Activated naive CD4-positive, alpha-beta T cell treated with anti-CD3 and anti-CD28 coated beads, Interleukin-2, amount 50 U/mL, for 24 hours (primary cell): ENCODE measurements around the gene ADNP2.

Experiments
- H3K27ac Mint-ChIP-seq: one replicate; pipeline ENCODE4 v1.8.0; 2021; ENCODE audit warnings: mild to moderate bottlenecking, mixed read lengths
- H3K27me3 Mint-ChIP-seq: one replicate; pipeline ENCODE4 v1.8.0; 2021; ENCODE audit warnings: mixed read lengths
- H3K36me3 Mint-ChIP-seq: one replicate; pipeline ENCODE4 v1.8.0; 2021; ENCODE audit warnings: mixed read lengths
- H3K4me1 Mint-ChIP-seq: one replicate; pipeline ENCODE4 v1.8.0; 2021; ENCODE audit warnings: mixed read lengths
- H3K4me3 Mint-ChIP-seq: one replicate; pipeline ENCODE4 v1.8.0; 2021; ENCODE audit warnings: mild to moderate bottlenecking, mixed read lengths
- H3K9me3 Mint-ChIP-seq: one replicate; pipeline ENCODE4 v1.8.0; 2021; ENCODE audit warnings: mixed read lengths

Gene ADNP2

DNA sequence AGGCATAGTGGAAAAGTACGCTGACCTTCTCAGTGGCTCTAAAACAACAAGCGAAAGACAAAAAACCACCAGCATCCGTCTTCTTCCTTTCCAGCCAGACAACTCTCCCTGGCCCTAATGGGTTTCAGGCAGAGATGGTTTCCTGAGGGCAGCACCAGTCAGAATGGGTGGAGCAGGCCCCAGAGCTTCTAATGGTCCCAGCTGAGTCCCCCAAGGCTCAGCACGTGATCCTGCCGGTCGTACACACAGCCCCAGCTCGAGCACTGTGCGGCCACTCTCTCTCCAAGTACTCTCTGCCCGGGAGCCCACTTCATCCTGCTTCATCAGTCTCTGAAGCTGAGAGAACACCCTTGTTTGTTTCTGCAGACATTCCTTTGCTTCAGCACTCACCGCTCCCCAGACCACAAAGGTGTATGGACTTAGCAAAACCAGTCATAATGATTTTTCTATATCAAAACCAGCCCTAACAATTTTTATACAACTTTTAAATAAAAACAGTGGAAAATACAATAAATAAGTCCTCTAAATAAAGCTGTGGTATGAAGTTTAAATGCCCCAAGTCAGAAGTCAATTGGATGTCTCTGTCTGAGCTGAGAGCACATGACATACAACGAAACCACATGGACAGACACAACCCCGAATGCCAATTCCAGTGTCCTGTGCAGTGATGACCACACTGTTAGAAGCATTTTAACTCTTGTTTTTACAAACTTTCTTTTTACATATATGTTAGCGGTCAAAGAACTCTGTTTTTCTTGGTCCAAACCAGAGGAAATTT is 74.4 kb downstream of the ADNP2 start:
- H3K4me3 Mint-ChIP-seq = no peak overlapping the region
- no peaks in the 10 kb centered on the region for H3K4me1 Mint-ChIP-seq
- peaks cover 4% of the 10 kb centered on the region for H3K27me3 Mint-ChIP-seq
- H3K9me3 Mint-ChIP-seq = no peaks in the 10 kb centered on the region
- no peak overlapping the region for H3K27ac Mint-ChIP-seq
- no peaks in the 10 kb centered on the region for H3K36me3 Mint-ChIP-seq

DNA sequence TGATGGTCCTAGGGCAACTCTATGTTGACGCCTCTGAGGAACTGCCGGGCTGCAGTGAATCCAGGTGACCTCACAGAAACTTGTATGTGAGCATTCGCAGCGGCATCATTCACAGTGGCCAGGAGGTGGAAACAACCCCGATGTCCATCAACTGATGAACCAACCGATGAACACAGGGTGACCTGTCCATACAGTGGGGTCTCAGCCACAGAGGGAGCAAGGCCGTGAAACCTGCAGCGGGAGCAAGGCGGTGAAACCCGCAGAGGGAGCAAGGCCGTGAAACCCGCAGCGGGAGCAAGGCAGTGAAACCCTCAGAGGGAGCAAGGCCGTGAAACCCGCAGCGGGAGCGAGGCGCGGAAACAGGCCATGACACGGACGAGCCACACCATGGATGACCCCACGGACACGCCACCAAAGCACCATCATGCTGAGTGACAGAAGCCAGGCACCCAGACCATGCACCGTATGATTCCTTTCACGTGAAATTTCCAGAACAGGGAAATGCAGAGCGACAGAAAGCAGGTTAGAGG is 75.2 kb downstream of the ADNP2 start:
- Mint-ChIP-seq H3K36me3 (no peaks in the 10 kb centered on the region), H3K27me3 (peaks cover 1% of the 10 kb centered on the region), H3K4me3 (no peak overlapping the region), H3K9me3 (no peaks in the 10 kb centered on the region), H3K4me1 (no peaks in the 10 kb centered on the region), H3K27ac (no peak overlapping the region)

GRCh38 chr18:80185545-80185944 is 76.5 kb downstream of the ADNP2 start:
- H3K4me1 Mint-ChIP-seq = no peaks in the 10 kb centered on the region
- no peak overlapping the region for H3K27ac Mint-ChIP-seq
- H3K4me3 Mint-ChIP-seq = no peak overlapping the region
- no peaks in the 10 kb centered on the region for H3K9me3 Mint-ChIP-seq
- H3K36me3 Mint-ChIP-seq = no peaks in the 10 kb centered on the region
- H3K27me3 Mint-ChIP-seq = peaks cover 2% of the 10 kb centered on the region

DNA sequence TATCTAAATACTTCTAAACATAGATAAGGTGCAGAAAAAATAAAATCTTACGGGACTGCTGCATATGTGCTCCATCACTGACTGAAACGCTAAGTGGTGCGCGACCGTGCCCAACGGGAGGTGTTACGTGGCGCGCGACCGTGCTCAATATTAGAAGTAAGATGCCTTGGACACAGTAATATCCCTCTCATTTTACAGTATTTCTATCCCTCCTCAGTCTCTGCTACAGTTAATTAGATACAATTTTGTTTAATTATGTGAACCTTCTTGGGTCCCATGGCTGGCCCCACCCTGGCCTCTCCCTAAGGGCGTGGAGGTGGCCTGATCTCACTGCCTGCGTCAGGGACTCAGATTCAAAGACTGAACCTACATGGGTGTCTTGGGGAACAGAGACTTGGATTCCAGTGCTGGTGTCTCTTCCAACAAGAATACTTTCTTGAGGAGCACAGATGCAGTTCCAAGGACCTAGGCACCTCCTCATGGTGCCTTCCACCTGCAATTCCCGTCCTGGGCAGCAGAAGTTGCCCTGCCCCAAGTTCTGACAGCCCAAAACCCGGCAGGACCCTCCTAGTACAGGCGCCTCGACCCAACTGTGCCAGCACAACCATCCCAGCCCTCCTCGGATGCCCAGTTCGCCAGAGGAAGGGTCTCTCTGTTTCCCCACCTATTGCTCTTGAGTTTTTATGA is 79.0 kb downstream of the ADNP2 start:
- Mint-ChIP-seq H3K27me3 (peaks cover 4% of the 10 kb centered on the region), H3K4me1 (no peaks in the 10 kb centered on the region), H3K27ac (no peak overlapping the region), H3K36me3 (no peaks in the 10 kb centered on the region), H3K4me3 (no peak overlapping the region), H3K9me3 (no peaks in the 10 kb centered on the region)

DNA sequence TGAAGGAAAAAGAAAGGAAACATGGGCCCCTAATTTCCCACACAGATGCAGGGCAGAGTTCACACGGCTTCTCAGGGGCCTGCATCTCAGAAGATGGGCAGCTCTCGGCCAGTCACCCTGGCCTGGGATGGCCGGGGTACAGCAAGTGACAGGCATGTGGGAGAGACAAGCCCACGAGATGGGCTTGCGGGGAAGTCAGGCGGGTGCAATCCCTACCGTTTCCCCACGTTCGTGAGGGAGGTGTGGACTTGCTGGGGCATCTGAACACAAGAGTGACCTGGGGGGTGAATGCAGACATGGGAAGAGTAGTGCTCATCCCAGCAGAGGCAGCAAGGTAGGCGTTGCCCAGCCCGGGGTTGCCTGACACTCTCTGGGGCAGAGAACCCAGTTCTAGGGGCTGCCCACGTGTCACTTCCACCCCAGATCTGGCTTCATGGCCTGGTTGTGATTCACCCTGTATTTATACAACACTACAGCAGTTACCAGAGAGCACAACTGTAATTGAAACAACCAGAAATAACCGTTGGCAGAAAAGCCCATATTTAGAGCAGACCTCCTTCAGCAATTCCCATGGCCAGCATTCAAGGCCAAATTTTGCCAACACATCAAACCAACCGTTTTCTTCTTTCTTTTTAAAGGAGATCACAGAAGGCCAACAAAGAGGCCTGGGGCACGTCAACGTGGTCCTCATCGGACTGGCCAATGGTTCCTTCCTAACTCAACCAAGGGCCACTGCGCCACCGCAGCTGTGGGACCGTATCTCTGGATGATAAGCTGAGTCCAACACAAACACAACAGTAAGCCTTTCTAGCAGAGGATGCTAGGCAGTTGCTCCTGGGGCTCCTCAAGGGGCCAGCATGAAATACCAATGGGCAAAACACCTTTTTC is 79.8 kb downstream of the ADNP2 start:
- Mint-ChIP-seq H3K9me3 (no peaks in the 10 kb centered on the region), H3K36me3 (no peaks in the 10 kb centered on the region), H3K27ac (no peak overlapping the region), H3K4me1 (no peaks in the 10 kb centered on the region), H3K27me3 (peaks cover 6% of the 10 kb centered on the region), H3K4me3 (no peak overlapping the region)

- H3K27ac Mint-ChIP-seq = no peak overlapping the region
- no peaks in the 10 kb centered on the region for H3K9me3 Mint-ChIP-seq
- H3K36me3 Mint-ChIP-seq = no peaks in the 10 kb centered on the region
- H3K27me3 Mint-ChIP-seq = peaks cover 6% of the 10 kb centered on the region
- H3K4me1 Mint-ChIP-seq = no peaks in the 10 kb centered on the region
- no peak overlapping the region for H3K4me3 Mint-ChIP-seq
Observed at GRCh38 chr18:80189531-80189865, 80.4 kb downstream of the ADNP2 start.
